Measurements from ENCODE around the gene PAX5.

Gene PAX5

GRCh38 chr9:36985769-36986467, 48.1 kb downstream of the PAX5 start:
- DNase-seq, result no peak

GRCh38 chr9:36985061-36985768, 48.9 kb downstream of the PAX5 start:
- DNase-seq, result no peak

- no peak for DNase-seq
Measured at GRCh38 chr9:36980148-36980974, 53.7 kb downstream of the PAX5 start.

GRCh38 chr9:36976371-36977030, 57.6 kb downstream of the PAX5 start:
- no peak for DNase-seq

- no peak for DNase-seq
Measured at GRCh38 chr9:36974731-36975130, 59.3 kb downstream of the PAX5 start.

- DNase-seq, result no peak
Measured at GRCh38 chr9:36971935-36972488, 62.1 kb downstream of the PAX5 start.

GRCh38 chr9:36970007-36970888, 63.8 kb downstream of the PAX5 start:
- DNase-seq, result no peak

- DNase-seq, result no peak
Measured at GRCh38 chr9:36969216-36969771, 64.8 kb downstream of the PAX5 start.

- DNase-seq, result no peak
Measured at GRCh38 chr9:36968574-36969215, 65.4 kb downstream of the PAX5 start.

GRCh38 chr9:36967997-36968396, 66.1 kb downstream of the PAX5 start:
- no peak for DNase-seq

- no peak for DNase-seq
Measured at GRCh38 chr9:36966371-36967097, 67.5 kb downstream of the PAX5 start.

GRCh38 chr9:36964791-36965190, 69.3 kb downstream of the PAX5 start:
- DNase-seq, result no peak

GRCh38 chr9:36963346-36963745, 70.7 kb downstream of the PAX5 start:
- DNase-seq, result no peak

GRCh38 chr9:36962691-36963090, 71.4 kb downstream of the PAX5 start:
- DNase-seq, result no peak

GRCh38 chr9:36961561-36962325, 72.3 kb downstream of the PAX5 start:
- DNase-seq, result no peak

- no peak for DNase-seq
Measured at GRCh38 chr9:36961051-36961450, 73.0 kb downstream of the PAX5 start.

- DNase-seq, result no peak
Measured at GRCh38 chr9:36960575-36960955, 73.5 kb downstream of the PAX5 start.

- DNase-seq, result no peak
Measured at GRCh38 chr9:36959681-36960574, 74.1 kb downstream of the PAX5 start.
